ENCODE measurements around the gene NELL1. TPM values are rescaled to one million over a fixed set of nuclear protein-coding genes. Genes with fewer than 3 reads are reported as not detected.

Gene NELL1
- total RNA-seq, 2 experiments from 2014 or later: not detected

- no peak overlapping the region for H3K27ac Mint-ChIP-seq
- H3K27me3 Mint-ChIP-seq: no peaks in the 10 kb centered on the region
- no peak for ATAC-seq (ENCODE audit: low read depth)
- POLR2A ChIA-PET: no interaction called here
- no peaks in the 10 kb centered on the region for H3K36me3 Mint-ChIP-seq
- no peak overlapping the region for H3K4me3 Mint-ChIP-seq
- no peaks in the 10 kb centered on the region for H3K4me1 Mint-ChIP-seq
- H3K9me3 Mint-ChIP-seq: no peaks in the 10 kb centered on the region
- DNase-seq: no peak
These were observed 92.9 kb downstream of the NELL1 start for GRCh38 chr11:20762116-20762844.

GRCh38 chr11:20762980-20763379 is 93.6 kb downstream of the NELL1 start:
- DNase-seq (no peak), ATAC-seq (ENCODE audit: low read depth) (no peak)
- Mint-ChIP-seq H3K27ac (no peak overlapping the region), H3K4me1 (no peaks in the 10 kb centered on the region), H3K27me3 (no peaks in the 10 kb centered on the region), H3K36me3 (no peaks in the 10 kb centered on the region), H3K9me3 (no peaks in the 10 kb centered on the region), H3K4me3 (no peak overlapping the region)
- POLR2A ChIA-PET: no interaction called here

GRCh38 chr11:20770414-20770946 is 101.1 kb downstream of the NELL1 start:
- ATAC-seq (ENCODE audit: low read depth): no peak
- no peaks in the 10 kb centered on the region for H3K36me3 Mint-ChIP-seq
- no peak overlapping the region for H3K27ac Mint-ChIP-seq
- H3K4me3 Mint-ChIP-seq: no peak overlapping the region
- no peaks in the 10 kb centered on the region for H3K9me3 Mint-ChIP-seq
- H3K27me3 Mint-ChIP-seq: no peaks in the 10 kb centered on the region
- H3K4me1 Mint-ChIP-seq: no peaks in the 10 kb centered on the region
- no peak for DNase-seq
- POLR2A ChIA-PET: no interaction called here

GRCh38 chr11:20771026-20771425 is 101.6 kb downstream of the NELL1 start:
- Mint-ChIP-seq H3K27ac (no peak overlapping the region), H3K27me3 (no peaks in the 10 kb centered on the region), H3K4me1 (no peaks in the 10 kb centered on the region), H3K9me3 (no peaks in the 10 kb centered on the region), H3K36me3 (no peaks in the 10 kb centered on the region), H3K4me3 (no peak overlapping the region)
- DNase-seq: no peak
- POLR2A ChIA-PET: no interaction called here
- ATAC-seq (ENCODE audit: low read depth): no peak

GRCh38 chr11:20771681-20772080 is 102.3 kb downstream of the NELL1 start:
- POLR2A ChIA-PET: no interaction called here
- H3K27me3 Mint-ChIP-seq: no peaks in the 10 kb centered on the region

GRCh38 chr11:20775331-20775730 is 105.9 kb downstream of the NELL1 start:
- ATAC-seq (ENCODE audit: low read depth) (no peak), DNase-seq (no peak)
- H3K4me1 Mint-ChIP-seq: no peaks in the 10 kb centered on the region
- no peaks in the 10 kb centered on the region for H3K36me3 Mint-ChIP-seq
- POLR2A ChIA-PET: no interaction called here
- H3K27ac Mint-ChIP-seq: no peak overlapping the region
- H3K9me3 Mint-ChIP-seq: no peaks in the 10 kb centered on the region
- H3K4me3 Mint-ChIP-seq: no peak overlapping the region
- H3K27me3 Mint-ChIP-seq: no peaks in the 10 kb centered on the region

More at GRCh38 chr11:20771681-20772080, 102.3 kb downstream of the NELL1 start:
- Mint-ChIP-seq H3K36me3 (no peaks in the 10 kb centered on the region), H3K27ac (no peak overlapping the region), H3K4me3 (no peak overlapping the region), H3K9me3 (no peaks in the 10 kb centered on the region), H3K4me1 (no peaks in the 10 kb centered on the region)
- no peak for DNase-seq
- no peak for ATAC-seq (ENCODE audit: low read depth)

- Mint-ChIP-seq H3K9me3 (peaks cover 5% of the 10 kb centered on the region), H3K36me3 (no peaks in the 10 kb centered on the region), H3K4me3 (no peak overlapping the region), H3K4me1 (no peaks in the 10 kb centered on the region), H3K27ac (no peak overlapping the region), H3K27me3 (no peaks in the 10 kb centered on the region)
- DNase-seq (no peak), ATAC-seq (ENCODE audit: low read depth) (no peak)
- POLR2A ChIA-PET: no interaction called here
These were observed 113.4 kb downstream of the NELL1 start for GRCh38 chr11:20782775-20783174.

- H3K36me3 Mint-ChIP-seq: no peaks in the 10 kb centered on the region
- H3K9me3 Mint-ChIP-seq: peaks cover 5% of the 10 kb centered on the region
- ATAC-seq (ENCODE audit: low read depth) (no peak), DNase-seq (no peak)
- POLR2A ChIA-PET: no interaction called here
- H3K4me3 Mint-ChIP-seq: no peak overlapping the region
- no peak overlapping the region for H3K27ac Mint-ChIP-seq
- no peaks in the 10 kb centered on the region for H3K4me1 Mint-ChIP-seq
- no peaks in the 10 kb centered on the region for H3K27me3 Mint-ChIP-seq
These were observed 113.8 kb downstream of the NELL1 start for GRCh38 chr11:20783220-20783619.

GRCh38 chr11:20790622-20791021 is 121.2 kb downstream of the NELL1 start:
- no peak for ATAC-seq (ENCODE audit: low read depth)
- POLR2A ChIA-PET: no interaction called here

GRCh38 chr11:20795005-20795404 is 125.6 kb downstream of the NELL1 start:
- POLR2A ChIA-PET: no interaction called here
- H3K4me3 Mint-ChIP-seq: no peak overlapping the region
- H3K27ac Mint-ChIP-seq: no peak overlapping the region
- H3K36me3 Mint-ChIP-seq: no peaks in the 10 kb centered on the region
- no peaks in the 10 kb centered on the region for H3K27me3 Mint-ChIP-seq
- H3K9me3 Mint-ChIP-seq: no peaks in the 10 kb centered on the region
- DNase-seq (no peak), ATAC-seq (ENCODE audit: low read depth) (no peak)
- no peaks in the 10 kb centered on the region for H3K4me1 Mint-ChIP-seq

More at GRCh38 chr11:20790622-20791021, 121.2 kb downstream of the NELL1 start:
- no peak for DNase-seq
- no peaks in the 10 kb centered on the region for H3K27me3 Mint-ChIP-seq
- H3K27ac Mint-ChIP-seq: no peak overlapping the region
- H3K9me3 Mint-ChIP-seq: no peaks in the 10 kb centered on the region
- H3K36me3 Mint-ChIP-seq: no peaks in the 10 kb centered on the region
- no peak overlapping the region for H3K4me3 Mint-ChIP-seq
- no peaks in the 10 kb centered on the region for H3K4me1 Mint-ChIP-seq

- no peaks in the 10 kb centered on the region for H3K36me3 Mint-ChIP-seq
- no peak overlapping the region for H3K4me3 Mint-ChIP-seq
- peaks cover 10% of the 10 kb centered on the region for H3K9me3 Mint-ChIP-seq
- no peaks in the 10 kb centered on the region for H3K4me1 Mint-ChIP-seq
- ATAC-seq (ENCODE audit: low read depth): no peak
- H3K27ac Mint-ChIP-seq: no peak overlapping the region
- POLR2A ChIA-PET: no interaction called here
- no peaks in the 10 kb centered on the region for H3K27me3 Mint-ChIP-seq
- DNase-seq: no peak
These were observed 138.9 kb downstream of the NELL1 start for GRCh38 chr11:20808328-20808727.

GRCh38 chr11:20821046-20821445 is 151.7 kb downstream of the NELL1 start:
- H3K4me1 Mint-ChIP-seq: no peaks in the 10 kb centered on the region
- no peaks in the 10 kb centered on the region for H3K27me3 Mint-ChIP-seq
- H3K4me3 Mint-ChIP-seq: no peak overlapping the region
- no peaks in the 10 kb centered on the region for H3K9me3 Mint-ChIP-seq
- no peak overlapping the region for H3K27ac Mint-ChIP-seq
- H3K36me3 Mint-ChIP-seq: no peaks in the 10 kb centered on the region
- ATAC-seq (ENCODE audit: low read depth) (no peak), DNase-seq (no peak)
- POLR2A ChIA-PET: no interaction called here

- H3K27ac Mint-ChIP-seq: no peak overlapping the region
- POLR2A ChIA-PET: no interaction called here
- H3K36me3 Mint-ChIP-seq: no peaks in the 10 kb centered on the region
- H3K4me1 Mint-ChIP-seq: no peaks in the 10 kb centered on the region
- DNase-seq (no peak), ATAC-seq (ENCODE audit: low read depth) (no peak)
- H3K4me3 Mint-ChIP-seq: no peak overlapping the region
- H3K9me3 Mint-ChIP-seq: no peaks in the 10 kb centered on the region
- H3K27me3 Mint-ChIP-seq: no peaks in the 10 kb centered on the region
These were observed 152.1 kb downstream of the NELL1 start for GRCh38 chr11:20821470-20821869.

GRCh38 chr11:20824773-20825172 is 155.4 kb downstream of the NELL1 start:
- H3K4me3 Mint-ChIP-seq: no peak overlapping the region
- no peaks in the 10 kb centered on the region for H3K36me3 Mint-ChIP-seq
- ATAC-seq (ENCODE audit: low read depth) (no peak), DNase-seq (no peak)
- H3K27ac Mint-ChIP-seq: no peak overlapping the region
- H3K27me3 Mint-ChIP-seq: no peaks in the 10 kb centered on the region
- no peaks in the 10 kb centered on the region for H3K4me1 Mint-ChIP-seq
- POLR2A ChIA-PET: no interaction called here
- H3K9me3 Mint-ChIP-seq: no peaks in the 10 kb centered on the region
